ENCODE results near the gene MEGF6.

MEGF6 gene

DNA sequence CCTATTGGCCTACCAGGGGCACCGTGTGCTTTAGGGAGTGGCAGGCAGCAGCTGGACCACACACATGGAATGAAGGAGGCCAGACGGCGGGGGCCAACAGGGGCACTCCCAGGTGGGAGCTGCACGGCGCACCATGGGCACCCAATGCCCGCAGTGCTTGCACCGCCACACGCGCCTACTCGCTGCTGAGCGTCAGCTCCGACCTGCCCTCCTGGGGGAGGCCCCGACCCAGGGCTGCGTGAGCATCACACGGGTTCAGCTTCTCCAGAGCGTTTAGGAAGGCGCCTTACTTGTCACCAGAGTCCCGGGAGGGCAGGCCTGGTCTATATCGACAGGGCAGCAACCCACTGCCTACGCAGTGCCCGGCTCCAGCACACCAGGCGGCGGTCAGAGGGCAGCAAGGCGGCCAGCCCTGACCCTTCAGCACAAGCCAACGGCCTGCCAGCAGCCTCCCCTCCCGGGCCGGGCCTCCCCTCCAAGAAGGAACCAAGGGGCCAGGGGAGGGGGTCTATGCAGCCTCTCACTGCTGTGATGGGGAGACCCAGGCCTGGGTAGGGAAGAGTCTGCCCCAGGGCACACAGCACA is 91.9 kb downstream of the MEGF6 start:
- no peaks in the 10 kb centered on the region for H3K27me3 ChIP-seq
- DNase-seq: no peak
- intact Hi-C loops (cut with DNase I; ENCODE audit: low total_unique reads): no loop called here
- TF ChIP-seq, protein P1, sequence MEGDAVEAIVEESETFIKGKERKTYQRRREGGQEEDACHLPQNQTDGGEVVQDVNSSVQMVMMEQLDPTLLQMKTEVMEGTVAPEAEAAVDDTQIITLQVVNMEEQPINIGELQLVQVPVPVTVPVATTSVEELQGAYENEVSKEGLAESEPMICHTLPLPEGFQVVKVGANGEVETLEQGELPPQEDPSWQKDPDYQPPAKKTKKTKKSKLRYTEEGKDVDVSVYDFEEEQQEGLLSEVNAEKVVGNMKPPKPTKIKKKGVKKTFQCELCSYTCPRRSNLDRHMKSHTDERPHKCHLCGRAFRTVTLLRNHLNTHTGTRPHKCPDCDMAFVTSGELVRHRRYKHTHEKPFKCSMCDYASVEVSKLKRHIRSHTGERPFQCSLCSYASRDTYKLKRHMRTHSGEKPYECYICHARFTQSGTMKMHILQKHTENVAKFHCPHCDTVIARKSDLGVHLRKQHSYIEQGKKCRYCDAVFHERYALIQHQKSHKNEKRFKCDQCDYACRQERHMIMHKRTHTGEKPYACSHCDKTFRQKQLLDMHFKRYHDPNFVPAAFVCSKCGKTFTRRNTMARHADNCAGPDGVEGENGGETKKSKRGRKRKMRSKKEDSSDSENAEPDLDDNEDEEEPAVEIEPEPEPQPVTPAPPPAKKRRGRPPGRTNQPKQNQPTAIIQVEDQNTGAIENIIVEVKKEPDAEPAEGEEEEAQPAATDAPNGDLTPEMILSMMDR (IDR thresholded peaks at IDR 0.05): no peak
- H3K27ac ChIP-seq: no peak overlapping the region
- H3K9me3 ChIP-seq: no peaks in the 10 kb centered on the region
- peaks cover 0 to 82% (median 68%) of the 10 kb centered on the region in 3 donors for H3K36me3 ChIP-seq
- peaks cover 0 to 30% (median 16%) of the 10 kb centered on the region in 4 donors for H3K4me1 ChIP-seq
- no peak overlapping the region for H3K4me3 ChIP-seq

DNA sequence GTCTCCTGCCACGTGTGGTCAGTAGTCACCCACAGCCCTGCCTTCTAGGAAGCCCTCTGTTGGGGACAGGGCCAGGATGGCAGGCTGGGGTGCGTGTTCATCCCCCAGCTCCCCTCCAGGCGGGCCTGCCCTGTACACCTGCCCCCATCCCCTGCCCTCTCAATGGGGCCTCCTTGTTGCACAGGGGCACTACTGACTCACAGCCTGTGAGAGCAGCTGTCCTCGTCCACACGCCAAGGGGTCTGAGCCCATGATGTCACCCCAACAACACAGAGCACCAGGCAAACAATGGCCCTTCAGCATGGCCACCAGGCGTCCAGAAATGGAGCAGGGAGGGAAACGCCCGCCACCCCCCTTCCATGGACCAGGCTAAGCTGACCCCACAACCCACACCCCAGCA is 92.6 kb downstream of the MEGF6 start:
- H3K9me3 ChIP-seq: no peaks in the 10 kb centered on the region
- H3K36me3 ChIP-seq: peaks cover 0 to 78% (median 65%) of the 10 kb centered on the region in 3 donors
- no peak for DNase-seq
- H3K4me1 ChIP-seq: peaks cover 0 to 25% (median 16%) of the 10 kb centered on the region in 4 donors
- intact Hi-C loops (cut with DNase I; ENCODE audit: low total_unique reads): no loop called here
- no peak overlapping the region for H3K27ac ChIP-seq
- H3K27me3 ChIP-seq: no peaks in the 10 kb centered on the region
- H3K4me3 ChIP-seq: no peak overlapping the region
- TF ChIP-seq, protein P1 (IDR thresholded peaks at IDR 0.05): no peak

- Histone ChIP-seq H3K4me1 (peaks cover 0 to 22% (median 16%) of the 10 kb centered on the region in 4 donors), H3K4me3 (no peak overlapping the region), H3K27me3 (no peaks in the 10 kb centered on the region), H3K9me3 (no peaks in the 10 kb centered on the region), H3K36me3 (peaks cover 0 to 73% (median 61%) of the 10 kb centered on the region in 3 donors), H3K27ac (no peak overlapping the region)
- TF ChIP-seq, protein P1 (IDR thresholded peaks at IDR 0.05): peak; percentile 65 to 70
- intact Hi-C loops (cut with DNase I; ENCODE audit: low total_unique reads): no loop called here
- no peak for DNase-seq
Observed at GRCh38 chr1:3518256-3518655, 93.1 kb downstream of the MEGF6 start.

GRCh38 chr1:3516911-3517675 is 94.2 kb downstream of the MEGF6 start:
- no peaks in the 10 kb centered on the region for H3K9me3 ChIP-seq
- H3K27me3 ChIP-seq: no peaks in the 10 kb centered on the region
- H3K4me3 ChIP-seq: no peak overlapping the region
- peak overlapping the region in 1 of 2 donors; percentile 37 for H3K27ac ChIP-seq
- H3K36me3 ChIP-seq: peaks cover 0 to 75% (median 58%) of the 10 kb centered on the region in 3 donors
- peaks cover 0 to 22% (median 16%) of the 10 kb centered on the region in 4 donors for H3K4me1 ChIP-seq
- no peak for DNase-seq
- TF ChIP-seq, protein P1 (IDR thresholded peaks at IDR 0.05): no peak
- intact Hi-C loops (cut with DNase I; ENCODE audit: low total_unique reads): no loop called here

- TF ChIP-seq, protein P1 (IDR thresholded peaks at IDR 0.05): no peak
- H3K36me3 ChIP-seq: peaks cover 0 to 76% (median 58%) of the 10 kb centered on the region in 3 donors
- H3K27me3 ChIP-seq: no peaks in the 10 kb centered on the region
- H3K4me3 ChIP-seq: no peak overlapping the region
- no peaks in the 10 kb centered on the region for H3K9me3 ChIP-seq
- H3K4me1 ChIP-seq: peaks cover 0 to 22% (median 16%) of the 10 kb centered on the region in 4 donors
- intact Hi-C loops (cut with DNase I; ENCODE audit: low total_unique reads): no loop called here
- DNase-seq: no peak
- peak overlapping the region in 1 of 2 donors; percentile 37 for H3K27ac ChIP-seq
Observed at GRCh38 chr1:3516481-3516869, 94.8 kb downstream of the MEGF6 start.
